NCI-H345 (cell line): ENCODE data around the gene THOC6.
A peak's percentile ranks its signal among the peaks of the same experiment; 100 is the strongest.

Experiments
- DNase-seq: peaks from one replicate; lab custom pipeline; 2025; lab: John Stamatoyannopoulos, UW

Gene THOC6

GRCh38 chr16:3023669-3024478, at the start of gene THOC6, which contains the start of gene HCFC1R1:
Gene THOC6 (plus strand): TSS chr16:3024035. CDS start chr16:3024327, 292 bp downstream.
Gene HCFC1R1 (minus strand): TSS chr16:3023942. CDS start chr16:3023941, 1 bp downstream.
- peak; percentile 99 for DNase-seq

DNA sequence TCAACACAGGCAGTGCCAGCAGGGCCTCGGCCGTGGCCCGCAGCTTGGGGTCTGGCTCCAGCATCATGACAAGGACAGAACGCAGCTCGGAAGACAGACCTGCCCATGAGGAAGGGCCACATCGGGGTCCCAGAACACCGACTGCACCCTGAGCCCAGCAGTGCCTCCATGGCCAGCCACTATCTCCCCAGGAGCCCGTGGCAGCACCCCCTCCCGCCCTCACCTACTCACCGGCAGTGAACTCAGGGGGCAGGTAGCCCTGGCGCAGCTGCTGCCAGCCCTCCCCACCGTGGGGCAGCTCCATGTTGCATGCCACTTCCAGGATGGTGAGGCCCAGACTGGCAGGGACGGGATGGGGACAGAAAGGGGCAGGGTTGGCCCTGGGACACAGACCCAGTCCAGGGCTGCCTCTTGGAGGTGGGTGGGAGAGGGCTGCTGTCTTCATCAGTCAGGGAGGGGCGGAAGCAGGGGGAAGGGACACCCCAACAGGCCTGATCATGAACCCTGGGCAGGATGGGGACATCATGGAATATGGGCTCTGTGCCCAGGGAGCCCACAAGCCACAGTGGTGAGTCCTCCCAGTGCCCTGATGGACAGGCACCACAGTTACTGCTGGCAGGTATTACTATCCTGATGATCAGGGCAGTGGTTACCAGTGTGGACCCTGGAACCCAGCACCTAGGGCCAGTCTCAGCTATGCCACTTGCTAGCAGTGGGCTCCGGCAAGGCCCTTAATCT, 49.3 kb upstream of the THOC6 start:
- no peak for DNase-seq

GRCh38 chr16:2975161-2975795, 48.6 kb upstream of the THOC6 start:
- no peak for DNase-seq

GRCh38 chr16:2976201-2976600, 47.6 kb upstream of the THOC6 start:
- DNase-seq: no peak

- DNase-seq: no peak
These were observed 47.2 kb upstream of the THOC6 start for GRCh38 chr16:2976673-2977072.

DNA sequence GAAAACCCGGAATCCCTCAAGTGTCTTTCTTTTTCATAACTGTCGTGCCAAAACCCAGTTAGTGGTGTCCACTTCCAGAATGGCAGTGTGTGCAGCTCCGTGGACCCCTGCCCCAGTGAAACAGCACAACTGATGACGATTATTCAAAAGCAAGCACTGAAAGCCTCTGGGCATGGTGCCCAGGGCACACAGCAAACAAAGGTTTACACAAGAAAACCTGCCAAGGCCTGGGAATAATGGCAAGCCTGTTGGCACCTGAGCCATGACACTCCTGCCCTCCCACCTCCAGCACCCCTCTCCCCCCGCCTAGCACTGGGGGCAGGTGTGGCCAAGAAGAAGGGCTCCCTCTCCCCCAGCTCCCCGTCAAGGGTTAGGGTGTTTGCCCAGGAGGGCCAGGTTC, 46.4 kb upstream of the THOC6 start:
- peak; percentile 91 for DNase-seq

DNA sequence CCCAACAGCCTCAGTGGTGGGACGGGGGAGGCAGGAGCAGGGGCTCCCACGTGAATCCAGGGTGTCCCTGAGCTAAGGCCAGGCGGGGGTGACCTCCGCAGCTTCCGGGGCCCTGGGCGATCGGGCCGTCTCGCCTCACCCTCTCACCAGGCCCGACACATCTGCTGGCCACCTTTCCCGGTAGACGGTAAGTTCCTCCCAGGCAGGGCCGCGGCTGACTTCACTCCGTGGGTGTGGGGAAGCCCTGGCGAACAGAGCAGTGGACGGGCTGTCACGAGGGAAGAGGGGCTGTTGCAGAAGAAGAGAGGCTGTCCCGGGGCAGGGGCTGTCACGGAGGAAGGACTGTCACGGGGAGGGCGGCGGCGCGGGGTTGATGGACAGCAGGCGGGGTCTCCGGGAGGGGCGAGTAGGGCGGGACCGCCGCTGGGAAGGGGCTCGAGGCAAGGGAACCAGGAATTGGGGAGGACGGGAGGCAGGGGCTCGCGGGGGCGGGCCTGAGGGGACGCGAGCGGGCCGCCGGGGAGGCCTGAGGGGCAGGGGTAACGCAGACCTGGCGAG, 44.1 kb upstream of the THOC6 start:
- no peak for DNase-seq

GRCh38 chr16:2980227-2981176, 43.3 kb upstream of the THOC6 start, which contains the start of gene PKMYT1:
Gene PKMYT1 (minus strand): TSS chr16:2980446. CDS start chr16:2979657, 789 bp downstream.
- peak; percentile 90 for DNase-seq

DNA sequence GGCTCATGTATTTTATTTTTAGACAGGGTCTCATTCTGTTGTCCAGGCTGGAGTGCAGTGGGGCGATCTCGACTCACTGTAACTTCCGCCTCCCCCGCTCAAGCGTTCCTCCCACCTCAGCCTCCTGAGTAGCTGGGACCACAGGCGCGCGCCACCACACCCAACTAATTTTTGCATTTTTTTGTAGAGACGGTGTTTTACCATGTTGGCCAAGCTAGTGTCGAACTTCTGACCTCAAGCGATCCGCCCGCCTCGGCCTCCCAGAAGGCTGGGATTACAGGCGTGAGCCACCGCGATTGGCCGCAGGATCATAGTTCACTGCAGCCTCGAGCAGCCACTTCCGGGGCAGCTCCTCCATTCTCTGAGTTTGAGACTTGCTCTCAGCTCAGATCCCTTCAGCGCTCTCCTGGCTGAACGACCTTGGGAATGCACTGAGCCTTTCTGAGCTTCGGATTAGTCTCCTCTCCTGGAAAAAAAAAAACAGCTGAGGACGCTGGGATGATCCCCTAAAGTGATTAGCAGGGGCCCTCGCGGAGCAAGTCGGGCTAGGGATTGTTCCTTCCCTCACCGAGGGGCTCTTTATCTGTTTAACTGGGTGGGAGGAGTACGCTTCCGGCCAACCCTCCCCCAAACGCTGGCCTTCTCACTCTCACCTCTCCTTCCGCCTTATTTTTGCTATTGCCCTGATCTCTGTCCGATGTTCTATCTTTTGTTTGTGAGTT, 42.5 kb upstream of the THOC6 start:
- DNase-seq: no peak

GRCh38 chr16:2981899-2982250, 42.0 kb upstream of the THOC6 start:
- no peak for DNase-seq

GRCh38 chr16:2982402-2982801, 41.4 kb upstream of the THOC6 start:
- no peak for DNase-seq

- DNase-seq: peak; percentile 84
These were observed 40.1 kb upstream of the THOC6 start for GRCh38 chr16:2983706-2984136.

DNA sequence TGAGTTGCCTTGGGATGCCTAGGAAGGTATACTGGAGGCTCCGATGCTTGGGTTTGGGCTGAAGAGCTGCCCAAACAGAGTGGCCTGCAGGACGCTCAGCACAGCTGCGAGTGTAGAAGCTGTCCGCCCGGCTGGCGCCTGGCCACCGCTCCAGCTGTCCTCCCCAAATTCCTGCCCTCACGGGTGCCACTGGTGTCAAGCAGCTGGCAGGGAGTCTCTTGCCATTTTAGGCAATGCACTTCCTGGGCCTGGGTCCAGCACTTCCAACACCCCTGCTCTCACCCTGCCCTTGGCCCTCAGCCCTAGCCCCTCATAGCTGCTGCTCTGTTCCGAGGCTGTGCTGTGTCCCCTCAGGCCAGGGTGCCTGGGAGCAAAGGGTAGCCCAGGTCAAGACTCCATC, 38.4 kb upstream of the THOC6 start:
- DNase-seq: no peak

DNA sequence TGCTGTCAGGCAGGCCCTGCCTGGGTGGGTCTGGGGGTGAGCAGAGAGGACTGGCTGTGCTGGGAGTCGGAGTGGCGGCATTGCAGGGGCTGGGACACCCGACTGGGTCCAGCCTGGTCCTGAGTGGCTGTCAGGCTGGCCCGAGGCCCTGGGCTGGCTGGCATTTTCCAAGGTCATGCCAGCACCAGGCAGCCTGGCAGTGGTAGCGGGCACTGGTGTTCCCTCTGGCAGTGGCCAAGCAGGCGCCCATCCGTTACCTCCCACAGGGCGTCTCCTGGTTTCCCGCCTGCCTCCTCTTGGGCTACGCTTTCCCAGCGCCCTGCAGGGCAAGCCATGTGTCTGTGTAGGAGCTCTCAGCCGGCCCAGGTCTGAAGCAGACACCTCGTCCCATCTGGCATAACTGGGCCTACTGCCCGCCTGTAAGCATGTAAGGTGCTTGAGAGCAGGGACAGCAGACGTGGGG, 37.9 kb upstream of the THOC6 start:
- no peak for DNase-seq

GRCh38 chr16:2986623-2987188, 37.1 kb upstream of the THOC6 start:
- no peak for DNase-seq

DNA sequence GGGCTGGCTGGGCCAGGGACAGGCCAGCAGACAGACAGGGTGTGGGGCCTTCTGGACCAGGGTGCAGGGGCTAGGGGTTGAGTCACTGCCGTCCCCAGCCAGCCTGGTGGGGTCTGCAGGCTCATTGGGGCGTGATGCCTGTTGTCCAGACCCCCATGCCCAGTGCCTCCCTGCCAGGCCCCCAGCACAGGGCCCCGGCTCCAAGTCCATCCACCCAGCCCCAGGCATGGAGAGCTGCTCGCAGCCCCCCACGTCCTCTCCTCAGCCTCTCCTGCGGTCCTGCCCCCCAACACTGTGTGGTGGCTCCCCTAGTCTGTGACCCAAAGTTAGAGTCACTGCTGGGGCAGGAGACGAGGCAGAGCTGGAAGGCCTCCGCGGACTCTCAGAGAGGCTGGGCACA, 36.5 kb upstream of the THOC6 start:
- DNase-seq: no peak

DNA sequence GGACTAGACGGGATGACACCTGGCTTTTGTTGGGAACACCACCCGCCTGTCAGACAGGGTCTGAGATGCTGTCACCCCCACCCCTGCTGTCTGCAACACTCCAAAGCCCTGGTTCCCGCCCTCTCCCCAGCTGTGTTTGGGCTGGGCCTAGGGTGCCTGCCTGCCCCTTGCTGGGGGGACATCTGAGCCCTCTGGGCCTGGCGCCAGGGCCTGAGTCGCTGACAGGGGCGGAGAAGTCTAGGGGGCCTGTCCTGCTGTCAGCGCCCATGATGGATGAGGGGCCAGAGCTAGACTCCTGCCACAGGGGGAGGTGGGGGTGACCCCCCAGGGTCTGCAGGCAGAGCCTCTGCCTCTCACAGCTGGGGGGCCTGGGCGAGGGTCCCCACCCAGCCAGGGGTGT, 36.0 kb upstream of the THOC6 start:
- peak; percentile 82 for DNase-seq

- DNase-seq: no peak
These were observed 35.2 kb upstream of the THOC6 start for GRCh38 chr16:2988590-2989099.

GRCh38 chr16:2990891-2991290, 32.9 kb upstream of the THOC6 start:
- DNase-seq: no peak
